Natural killer cell (primary cell): ENCODE data around the gene AGER. TPM values are rescaled to one million over a fixed set of nuclear protein-coding genes. Genes with fewer than 3 reads are reported as not detected.

ENCODE experiments used
- ATAC-seq, 3 donors: fragments of 150-1000 bp in 2 of 3; fragments of 200-7000 bp in 1 of 3; cut with Tn5 transposase; 1 replicate in 1 of 3; 2 replicates in 2 of 3; pipeline ENCODE4 v1.10.0; 2021; ENCODE audit warnings: mild to moderate bottlenecking in 2 of 3, moderate library complexity in 2 of 3
- DNase-seq, 2 donors: peaks; one replicate each; pipeline versions ENCODE4 v3.0.0 to v3.0.0-alpha.2; 2013 to 2021; ENCODE audit warnings: mixed read lengths in 1 of 2
- H3K27ac ChIP-seq: one replicate; pipeline ENCODE4 v1.5.1; 2013; ENCODE audit warnings: mild to moderate bottlenecking, low read length
- H3K27me3 ChIP-seq: one replicate; pipeline ENCODE4 v1.6.1; 2013; ENCODE audit warnings: low read length; ENCODE audit not compliant: control insufficient read depth, insufficient read depth
- H3K36me3 ChIP-seq: one replicate; pipeline ENCODE4 v1.6.1; 2013; ENCODE audit warnings: low read length; ENCODE audit not compliant: control insufficient read depth, insufficient read depth
- H3K4me1 ChIP-seq: one replicate; pipeline ENCODE4 v1.6.1; 2013; ENCODE audit warnings: low read length; ENCODE audit not compliant: control insufficient read depth, insufficient read depth
- H3K4me3 ChIP-seq: one replicate; pipeline ENCODE4 v1.5.1; 2013; ENCODE audit warnings: low read length
- H3K9me3 ChIP-seq: one replicate; pipeline ENCODE4 v1.6.1; 2013; ENCODE audit warnings: low read length; ENCODE audit not compliant: control insufficient read depth, insufficient read depth
- H3K27ac Mint-ChIP-seq, 2 donors: one replicate each; pipeline ENCODE4 v1.8.0; 2022; ENCODE audit warnings: mild to moderate bottlenecking in 2 of 2, mixed read lengths in 2 of 2, moderate library complexity in 1 of 2
- H3K27me3 Mint-ChIP-seq, 2 donors: one replicate each; pipeline ENCODE4 v1.8.0; 2022; ENCODE audit warnings: low read depth in 2 of 2, mixed read lengths in 2 of 2
- H3K36me3 Mint-ChIP-seq: one replicate; pipeline ENCODE4 v1.8.0; 2022; ENCODE audit warnings: mixed read lengths
- H3K4me1 Mint-ChIP-seq, 2 donors: one replicate each; pipeline ENCODE4 v1.8.0; 2022; ENCODE audit warnings: mixed read lengths in 2 of 2
- H3K4me3 Mint-ChIP-seq: one replicate; pipeline ENCODE4 v1.8.0; 2022; ENCODE audit warnings: mild to moderate bottlenecking, moderate library complexity, mixed read lengths
- H3K9me3 Mint-ChIP-seq, 2 donors: one replicate each; pipeline ENCODE4 v1.8.0; 2022; ENCODE audit warnings: mixed read lengths in 2 of 2
- WGBS: methylation state at CpG from one replicate; pipeline ENCODE4 v1.1.7; 2013; ENCODE audit warnings: missing lambda C conversion rate; ENCODE audit not compliant: insufficient coverage; 5-methylcytosine and 5-hydroxymethylcytosine counted together
- intact Hi-C: fragments of 100-400 bp; cut with micrococcal nuclease; formaldehyde crosslinking; loops from one replicate; pipeline ENCODE4 v1.14.2; 2022
- total RNA-seq, 4 donors: library from RNA; stranded (reverse); fragments of 120-200 nt in 1 of 4; gene quantifications; one replicate each; pipeline versions ENCODE4 v1.2.3 to v1.2.4, GENCODE V29; 2013 to 2022
- TF ChIP-seq, protein P1 (sequence below): fragments of 200-600 bp; IDR thresholded peaks from one replicate; pipeline ENCODE4 v1.8.0; 2022; ENCODE audit warnings: antibody characterized with exemption

AGER gene
- total RNA-seq, 3 donors from 2014 or later (not counting 1 experiment from before 2014, with no cell fraction given), result 19.0 to 25.1 (median 22.9) TPM

DNA sequence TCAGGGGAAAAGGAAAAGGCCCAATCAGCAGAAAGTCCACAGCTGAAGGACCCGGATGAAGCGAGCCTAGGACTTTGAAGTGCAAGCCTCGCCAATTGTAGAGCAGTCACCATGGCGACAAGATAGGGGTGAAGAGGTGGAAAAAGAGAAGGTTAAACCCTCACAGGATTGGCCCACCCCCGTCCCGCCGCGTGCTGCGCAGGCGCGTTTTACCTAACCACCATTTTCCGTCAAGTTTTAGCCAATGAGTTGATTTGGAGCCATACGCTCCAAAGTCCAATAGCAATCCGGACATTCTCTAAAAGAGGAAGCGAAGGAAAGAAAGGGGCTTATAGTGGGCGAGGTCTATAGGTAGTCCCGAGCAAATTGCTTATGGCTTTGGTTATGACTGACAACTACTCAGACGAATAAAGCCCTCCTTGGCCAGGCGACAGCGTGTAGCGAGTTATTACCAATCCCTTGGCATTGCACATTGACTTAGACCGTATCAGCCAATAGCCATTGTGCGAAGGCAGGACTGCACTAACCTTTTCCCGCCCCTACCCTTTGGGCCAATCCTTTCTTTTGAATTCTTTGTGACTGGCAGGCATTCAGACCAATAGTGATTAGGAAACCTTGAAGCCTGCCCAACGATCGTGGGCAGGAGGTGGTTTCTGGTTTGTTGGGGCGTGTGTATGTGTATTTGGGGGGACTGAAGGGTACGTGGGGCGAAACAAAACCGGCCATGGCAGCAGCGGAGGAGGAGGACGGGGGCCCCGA lies 6.1 kb downstream of the AGER start, which contains the start of gene RNF5:
RNF5 (plus strand) TSS at position 618 of the 759 bp plus-strand sequence; CDS start at position 725, 107 bp downstream.
- TF ChIP-seq, protein P1, sequence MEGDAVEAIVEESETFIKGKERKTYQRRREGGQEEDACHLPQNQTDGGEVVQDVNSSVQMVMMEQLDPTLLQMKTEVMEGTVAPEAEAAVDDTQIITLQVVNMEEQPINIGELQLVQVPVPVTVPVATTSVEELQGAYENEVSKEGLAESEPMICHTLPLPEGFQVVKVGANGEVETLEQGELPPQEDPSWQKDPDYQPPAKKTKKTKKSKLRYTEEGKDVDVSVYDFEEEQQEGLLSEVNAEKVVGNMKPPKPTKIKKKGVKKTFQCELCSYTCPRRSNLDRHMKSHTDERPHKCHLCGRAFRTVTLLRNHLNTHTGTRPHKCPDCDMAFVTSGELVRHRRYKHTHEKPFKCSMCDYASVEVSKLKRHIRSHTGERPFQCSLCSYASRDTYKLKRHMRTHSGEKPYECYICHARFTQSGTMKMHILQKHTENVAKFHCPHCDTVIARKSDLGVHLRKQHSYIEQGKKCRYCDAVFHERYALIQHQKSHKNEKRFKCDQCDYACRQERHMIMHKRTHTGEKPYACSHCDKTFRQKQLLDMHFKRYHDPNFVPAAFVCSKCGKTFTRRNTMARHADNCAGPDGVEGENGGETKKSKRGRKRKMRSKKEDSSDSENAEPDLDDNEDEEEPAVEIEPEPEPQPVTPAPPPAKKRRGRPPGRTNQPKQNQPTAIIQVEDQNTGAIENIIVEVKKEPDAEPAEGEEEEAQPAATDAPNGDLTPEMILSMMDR, result no peak
- H3K27me3 ChIP-seq, result no peaks in the 10 kb centered on the region
- H3K36me3 ChIP-seq, result peaks cover 25% of the 10 kb centered on the region
- H3K9me3 ChIP-seq, result no peaks in the 10 kb centered on the region
- no peaks in the 10 kb centered on the region for H3K9me3 Mint-ChIP-seq
- no peaks in the 10 kb centered on the region for H3K36me3 Mint-ChIP-seq
- peak within 1 kb of the TSS; percentile 97 for H3K27ac Mint-ChIP-seq
- H3K4me1 Mint-ChIP-seq, result peaks cover 68 to 86% of the 10 kb centered on the region in 2 donors
- H3K4me3 ChIP-seq, result peak within 1 kb of the TSS; percentile 75
- intact Hi-C loops, result loop anchor here (1.0 to 10.0 kb wide), 6 partner anchors 12 to 794 kb away; partner anchors contain the start of genes C6orf47, CSNK2B, FKBPL and GPANK1
- H3K4me3 Mint-ChIP-seq, result peak within 1 kb of the TSS; percentile 97
- H3K4me1 ChIP-seq, result peaks cover 43% of the 10 kb centered on the region
- ATAC-seq (peak; percentile 81 to 93 (median 83)), DNase-seq (peak; percentile 78 to 99)
- peak within 1 kb of the TSS; percentile 97 for H3K27ac ChIP-seq
- 0% methylated on average over 33 of the region's 33 CpGs for WGBS
- H3K27me3 Mint-ChIP-seq, result no peaks in the 10 kb centered on the region

DNA sequence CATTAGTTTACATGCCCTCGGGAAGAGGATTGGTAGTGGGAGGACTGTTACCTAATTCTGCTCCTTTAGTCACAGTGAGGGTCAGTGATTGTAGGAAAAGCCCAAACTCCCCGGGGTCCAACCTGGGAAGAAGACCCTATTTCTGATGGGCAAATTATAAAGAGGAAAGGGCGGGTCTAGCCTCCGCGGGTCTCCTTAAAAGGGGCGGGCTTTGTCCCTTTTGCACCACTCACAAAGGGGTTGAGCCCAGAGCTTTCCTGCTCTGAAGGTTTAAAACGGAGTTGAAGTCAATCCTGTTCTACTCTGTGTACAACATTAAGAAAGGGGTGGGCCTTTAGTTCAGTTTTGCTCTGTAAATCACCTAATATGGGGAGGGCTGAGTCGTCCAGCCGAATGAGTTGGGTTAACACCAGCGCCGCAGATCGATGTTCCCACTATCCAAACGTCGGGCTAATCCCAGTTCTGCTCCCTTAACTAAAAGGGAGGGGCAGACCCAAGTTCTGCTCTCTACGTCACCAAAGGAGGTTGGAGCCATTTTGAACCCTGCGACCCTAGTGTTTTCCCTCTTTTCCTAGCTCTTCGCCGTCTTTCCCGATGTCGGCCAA lies 6.8 kb downstream of the AGER start:
- WGBS, result under 1% methylated on average over 20 of the region's 20 CpGs

DNA sequence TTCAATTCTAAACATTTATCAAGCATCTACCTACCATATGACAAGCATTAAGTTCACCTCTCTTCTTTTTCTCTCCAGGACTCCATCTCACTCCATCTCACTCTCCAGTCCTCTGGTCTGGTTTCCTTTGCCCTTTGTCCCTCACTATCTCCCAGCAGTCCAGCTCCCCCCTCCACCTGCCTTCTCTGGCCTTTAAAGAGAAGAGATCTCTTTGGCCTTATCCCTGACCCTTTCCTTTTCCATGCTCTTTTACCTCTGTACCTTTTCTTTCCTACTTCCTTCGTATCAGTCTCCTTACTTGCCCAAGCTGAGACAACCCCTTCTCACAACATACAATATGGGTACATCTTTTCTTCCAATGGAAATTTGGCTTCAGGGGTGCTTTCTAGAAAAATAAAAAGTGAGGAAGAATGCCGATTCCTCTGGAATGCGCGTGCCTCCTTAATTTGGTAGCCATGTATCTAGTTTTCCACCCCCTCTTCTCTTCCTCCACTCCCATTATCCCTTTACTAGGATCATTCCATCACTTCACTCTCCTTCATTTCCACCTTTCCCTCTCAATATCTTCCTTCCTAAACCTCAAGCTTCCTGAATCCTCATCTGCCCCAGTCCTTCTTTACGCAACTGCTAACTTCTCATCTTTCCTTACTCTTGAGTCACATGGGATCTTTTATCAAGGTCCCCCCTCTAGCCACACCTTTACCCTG lies 7.4 kb downstream of the AGER start:
- peak in 1 of 2 donors; percentile 28 for DNase-seq
- peaks cover 13% of the 10 kb centered on the region for H3K36me3 ChIP-seq
- Mint-ChIP-seq H3K36me3 (no peaks in the 10 kb centered on the region), H3K4me1 (peaks cover 68 to 83% of the 10 kb centered on the region in 2 donors), H3K4me3 (peak overlapping the region; percentile 97), H3K27ac (peak overlapping the region; percentile 97), H3K9me3 (no peaks in the 10 kb centered on the region), H3K27me3 (no peaks in the 10 kb centered on the region)
- H3K27me3 ChIP-seq, result no peaks in the 10 kb centered on the region
- no peak for ATAC-seq
- peak overlapping the region; percentile 97 for H3K27ac ChIP-seq
- peaks cover 38% of the 10 kb centered on the region for H3K4me1 ChIP-seq
- 44% methylated on average over 5 of the region's 5 CpGs for WGBS
- peak overlapping the region; percentile 75 for H3K4me3 ChIP-seq
- TF ChIP-seq, protein P1, result no peak
- no peaks in the 10 kb centered on the region for H3K9me3 ChIP-seq
- intact Hi-C loops, result loop anchor here (1.0 to 10.0 kb wide), 4 partner anchors 28 to 796 kb away; partner anchors contain the start of genes C6orf47, CSNK2B, FKBPL and GPANK1

More for the DNA sequence above, 6.8 kb downstream of the AGER start:
- TF ChIP-seq, protein P1, result no peak
- Histone ChIP-seq H3K4me1 (peaks cover 39% of the 10 kb centered on the region), H3K27me3 (no peaks in the 10 kb centered on the region), H3K4me3 (peak overlapping the region; percentile 75), H3K36me3 (peaks cover 18% of the 10 kb centered on the region), H3K27ac (peak overlapping the region; percentile 97), H3K9me3 (no peaks in the 10 kb centered on the region)
- Mint-ChIP-seq H3K9me3 (no peaks in the 10 kb centered on the region), H3K27me3 (no peaks in the 10 kb centered on the region), H3K36me3 (no peaks in the 10 kb centered on the region), H3K27ac (peak overlapping the region; percentile 97), H3K4me3 (peak overlapping the region; percentile 97), H3K4me1 (peaks cover 68 to 83% of the 10 kb centered on the region in 2 donors)
- DNase-seq (no peak), ATAC-seq (peak in 1 of 3 donors; percentile 2)
- intact Hi-C loops, result loop anchor here (1.0 to 10.0 kb wide), 3 partner anchors 47 to 795 kb away; partner anchors contain the start of genes C6orf47, CSNK2B, FKBPL and GPANK1
